Neural cell (in vitro differentiated cells): ENCODE results near the gene HLF. TPM values are rescaled to one million over a fixed set of nuclear protein-coding genes. Genes with fewer than 3 reads are reported as not detected.

Source experiments
- H2AFZ ChIP-seq: fragments of 200-600, 300-800 bp; sonication (generic), shearing (Covaris generic); 2 replicates; pipeline ENCODE4 v1.6.0; 2014; ENCODE audit warnings: low read depth, mild to moderate bottlenecking, antibody characterized with exemption, low read length, moderate library complexity
- H3F3A ChIP-seq: fragments of 200-600 bp; shearing (Covaris generic); 2 replicates; pipeline ENCODE4 v1.6.1; 2016; ENCODE audit warnings: mild to moderate bottlenecking, moderate library complexity, mixed read lengths, antibody characterized with exemption, low read length; ENCODE audit not compliant: insufficient read depth, poor library complexity, severe bottlenecking
- H3K27ac ChIP-seq: fragments of 200-600, 300-800 bp; sonication (generic), shearing (Covaris generic); 2 replicates; pipeline ENCODE4 v1.5.1; 2014; ENCODE audit warnings: mild to moderate bottlenecking, low read length, moderate library complexity
- H3K27me3 ChIP-seq: fragments of 300-800, 200-600 bp; sonication (generic), shearing (Covaris generic); 2 replicates; pipeline ENCODE4 v1.6.0; 2014; ENCODE audit warnings: mild to moderate bottlenecking, low read depth, low read length, moderate library complexity; ENCODE audit not compliant: insufficient read depth
- H3K36me3 ChIP-seq: fragments of 300-800, 200-600 bp; sonication (generic), shearing (Covaris generic); 2 replicates; pipeline ENCODE4 v1.5.1; 2014; ENCODE audit warnings: mild to moderate bottlenecking, antibody characterized with exemption, low read length, moderate library complexity; ENCODE audit not compliant: insufficient read depth
- H3K4me2 ChIP-seq: fragments of 300-800, 200-600 bp; sonication (generic), shearing (Covaris generic); 2 replicates; pipeline ENCODE4 v1.6.0; 2014; ENCODE audit warnings: mild to moderate bottlenecking, low read length
- H3K4me3 ChIP-seq: fragments of 300-800, 200-600 bp; sonication (generic), shearing (Covaris generic); 2 replicates; pipeline ENCODE4 v1.5.1; 2014; ENCODE audit warnings: mild to moderate bottlenecking, low read length, moderate library complexity
- H3K79me2 ChIP-seq: fragments of 200-600 bp; shearing (Covaris generic); replicated peaks from 2 replicates; pipeline ENCODE4 v1.6.0; 2014; ENCODE audit warnings: mild to moderate bottlenecking, low read length, moderate library complexity; ENCODE audit not compliant: insufficient read depth
- H3K9ac ChIP-seq: fragments of 300-800, 200-600 bp; sonication (generic), shearing (Covaris generic); 2 replicates; pipeline ENCODE4 v1.6.1; 2016; ENCODE audit warnings: mild to moderate bottlenecking, low read length, mixed read lengths
- H3K9me2 ChIP-seq: fragments of 200-600 bp; shearing (Covaris generic); 2 replicates; pipeline ENCODE4 v1.6.1; 2016; ENCODE audit warnings: mild to moderate bottlenecking, low read length, mixed read lengths; ENCODE audit not compliant: insufficient read depth
- H3K9me3 ChIP-seq: fragments of 200-600, 300-800 bp; sonication (generic), shearing (Covaris generic); 2 replicates; pipeline ENCODE4 v1.6.1; 2016; ENCODE audit warnings: mild to moderate bottlenecking, mixed run types, low read length, moderate library complexity, mixed read lengths
- H4K20me1 ChIP-seq: fragments of 200-600 bp; shearing (Covaris generic); 2 replicates; pipeline ENCODE4 v1.6.1; 2016; ENCODE audit warnings: mild to moderate bottlenecking, mixed run types; ENCODE audit not compliant: insufficient read depth
- EP300 ChIP-seq: fragments of 450-650 bp; conservative IDR thresholded peaks from 2 replicates; pipeline ENCODE4 v1.6.1; 2014; ENCODE audit warnings: antibody characterized with exemption, mild to moderate bottlenecking, moderate library complexity; ENCODE audit not compliant: poor library complexity, severe bottlenecking
- EZH2 ChIP-seq: fragments of 200-600, 300-800 bp; shearing (Covaris generic), sonication (generic); IDR thresholded peaks from 2 replicates; pipeline ENCODE4 v1.6.1; 2014; ENCODE audit warnings: antibody characterized with exemption, low read length, borderline replicate concordance, mild to moderate bottlenecking; ENCODE audit not compliant: insufficient read depth, poor library complexity, severe bottlenecking
- MXI1 ChIP-seq: fragments of 450-650 bp; conservative IDR thresholded peaks from 2 replicates; pipeline ENCODE4 v1.6.1; 2014; ENCODE audit warnings: antibody characterized with exemption, mild to moderate bottlenecking; ENCODE audit not compliant: poor library complexity, severe bottlenecking
- POLR2AphosphoS5 ChIP-seq: IDR thresholded peaks from 2 replicates; pipeline ENCODE4 v1.6.1; 2012
- RAD21 ChIP-seq: fragments of 450-650 bp; conservative IDR thresholded peaks from 2 replicates; pipeline ENCODE4 v1.6.1; 2014; ENCODE audit warnings: antibody characterized with exemption, mild to moderate bottlenecking, moderate library complexity
- SMC3 ChIP-seq: fragments of 450-650 bp; conservative IDR thresholded peaks from 2 replicates; pipeline ENCODE4 v1.6.1; 2014; ENCODE audit warnings: antibody characterized with exemption, mild to moderate bottlenecking, moderate library complexity; ENCODE audit not compliant: poor library complexity
- TAF1 ChIP-seq: IDR thresholded peaks from 2 replicates; pipeline ENCODE4 v1.6.1; 2012; ENCODE audit warnings: low read depth
- polyA plus RNA-seq: library from polyadenylated mRNA; depleted of rRNA; stranded (reverse); fragments of >200 nt; gene quantifications from 2 replicates; pipeline ENCODE4 v1.2.3, GENCODE V29; 2014
- TF ChIP-seq, protein P1 (sequence below): IDR thresholded peaks from 2 replicates; pipeline ENCODE4 v1.6.1; 2012; ENCODE audit warnings: borderline replicate concordance
- TF ChIP-seq, protein P2 (sequence below): fragments of 450-650 bp; IDR thresholded peaks from 2 replicates; pipeline ENCODE4 v1.5.1; 2014; ENCODE audit warnings: antibody characterized with exemption, mild to moderate bottlenecking, moderate library complexity; ENCODE audit not compliant: poor library complexity, severe bottlenecking

Gene HLF
- polyA plus RNA-seq, 1 donor from 2014 or later: 0.71 TPM

DNA sequence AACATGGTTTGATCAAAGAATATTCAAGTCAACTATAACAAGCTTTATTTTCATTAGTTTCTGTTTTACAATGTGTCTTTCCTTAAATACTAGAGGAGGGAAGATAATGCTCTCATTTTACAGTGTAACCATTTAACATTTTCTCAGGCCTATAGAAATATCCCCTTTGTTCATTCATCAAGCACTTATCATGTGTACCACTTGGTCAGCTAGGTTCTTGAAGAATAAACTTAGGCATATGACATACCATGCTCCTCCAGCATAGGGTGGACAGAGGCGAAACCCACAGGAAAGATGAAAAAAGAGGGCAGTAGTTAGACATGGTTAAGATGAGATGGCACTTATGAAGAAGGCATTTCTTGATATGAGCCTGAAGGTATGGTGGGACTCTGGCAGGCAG, 34.0 kb upstream of the HLF start:
- TF ChIP-seq MXI1: no peak
- no peak for TF ChIP-seq RAD21
- no peak for TF ChIP-seq TAF1
- no peak for TF ChIP-seq SMC3
- no peak for TF ChIP-seq POLR2AphosphoS5
- TF ChIP-seq EP300: no peak
- TF ChIP-seq, protein P1, sequence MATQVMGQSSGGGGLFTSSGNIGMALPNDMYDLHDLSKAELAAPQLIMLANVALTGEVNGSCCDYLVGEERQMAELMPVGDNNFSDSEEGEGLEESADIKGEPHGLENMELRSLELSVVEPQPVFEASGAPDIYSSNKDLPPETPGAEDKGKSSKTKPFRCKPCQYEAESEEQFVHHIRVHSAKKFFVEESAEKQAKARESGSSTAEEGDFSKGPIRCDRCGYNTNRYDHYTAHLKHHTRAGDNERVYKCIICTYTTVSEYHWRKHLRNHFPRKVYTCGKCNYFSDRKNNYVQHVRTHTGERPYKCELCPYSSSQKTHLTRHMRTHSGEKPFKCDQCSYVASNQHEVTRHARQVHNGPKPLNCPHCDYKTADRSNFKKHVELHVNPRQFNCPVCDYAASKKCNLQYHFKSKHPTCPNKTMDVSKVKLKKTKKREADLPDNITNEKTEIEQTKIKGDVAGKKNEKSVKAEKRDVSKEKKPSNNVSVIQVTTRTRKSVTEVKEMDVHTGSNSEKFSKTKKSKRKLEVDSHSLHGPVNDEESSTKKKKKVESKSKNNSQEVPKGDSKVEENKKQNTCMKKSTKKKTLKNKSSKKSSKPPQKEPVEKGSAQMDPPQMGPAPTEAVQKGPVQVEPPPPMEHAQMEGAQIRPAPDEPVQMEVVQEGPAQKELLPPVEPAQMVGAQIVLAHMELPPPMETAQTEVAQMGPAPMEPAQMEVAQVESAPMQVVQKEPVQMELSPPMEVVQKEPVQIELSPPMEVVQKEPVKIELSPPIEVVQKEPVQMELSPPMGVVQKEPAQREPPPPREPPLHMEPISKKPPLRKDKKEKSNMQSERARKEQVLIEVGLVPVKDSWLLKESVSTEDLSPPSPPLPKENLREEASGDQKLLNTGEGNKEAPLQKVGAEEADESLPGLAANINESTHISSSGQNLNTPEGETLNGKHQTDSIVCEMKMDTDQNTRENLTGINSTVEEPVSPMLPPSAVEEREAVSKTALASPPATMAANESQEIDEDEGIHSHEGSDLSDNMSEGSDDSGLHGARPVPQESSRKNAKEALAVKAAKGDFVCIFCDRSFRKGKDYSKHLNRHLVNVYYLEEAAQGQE: no peak
- TF ChIP-seq, protein P2, sequence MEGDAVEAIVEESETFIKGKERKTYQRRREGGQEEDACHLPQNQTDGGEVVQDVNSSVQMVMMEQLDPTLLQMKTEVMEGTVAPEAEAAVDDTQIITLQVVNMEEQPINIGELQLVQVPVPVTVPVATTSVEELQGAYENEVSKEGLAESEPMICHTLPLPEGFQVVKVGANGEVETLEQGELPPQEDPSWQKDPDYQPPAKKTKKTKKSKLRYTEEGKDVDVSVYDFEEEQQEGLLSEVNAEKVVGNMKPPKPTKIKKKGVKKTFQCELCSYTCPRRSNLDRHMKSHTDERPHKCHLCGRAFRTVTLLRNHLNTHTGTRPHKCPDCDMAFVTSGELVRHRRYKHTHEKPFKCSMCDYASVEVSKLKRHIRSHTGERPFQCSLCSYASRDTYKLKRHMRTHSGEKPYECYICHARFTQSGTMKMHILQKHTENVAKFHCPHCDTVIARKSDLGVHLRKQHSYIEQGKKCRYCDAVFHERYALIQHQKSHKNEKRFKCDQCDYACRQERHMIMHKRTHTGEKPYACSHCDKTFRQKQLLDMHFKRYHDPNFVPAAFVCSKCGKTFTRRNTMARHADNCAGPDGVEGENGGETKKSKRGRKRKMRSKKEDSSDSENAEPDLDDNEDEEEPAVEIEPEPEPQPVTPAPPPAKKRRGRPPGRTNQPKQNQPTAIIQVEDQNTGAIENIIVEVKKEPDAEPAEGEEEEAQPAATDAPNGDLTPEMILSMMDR: no peak
- no peak for TF ChIP-seq EZH2
- Histone ChIP-seq H3K79me2 (no peaks in the 10 kb centered on the region), H3K27me3 (no peaks in the 10 kb centered on the region), H3K27ac (no peak overlapping the region), H3K4me3 (no peak overlapping the region), H3F3A (no peaks in the 10 kb centered on the region), H3K9me3 (no peaks in the 10 kb centered on the region), H2AFZ (no peak overlapping the region), H3K36me3 (no peaks in the 10 kb centered on the region), H4K20me1 (no peaks in the 10 kb centered on the region), H3K4me2 (no peak overlapping the region), H3K9me2 (no peaks in the 10 kb centered on the region), H3K9ac (no peak overlapping the region)

DNA sequence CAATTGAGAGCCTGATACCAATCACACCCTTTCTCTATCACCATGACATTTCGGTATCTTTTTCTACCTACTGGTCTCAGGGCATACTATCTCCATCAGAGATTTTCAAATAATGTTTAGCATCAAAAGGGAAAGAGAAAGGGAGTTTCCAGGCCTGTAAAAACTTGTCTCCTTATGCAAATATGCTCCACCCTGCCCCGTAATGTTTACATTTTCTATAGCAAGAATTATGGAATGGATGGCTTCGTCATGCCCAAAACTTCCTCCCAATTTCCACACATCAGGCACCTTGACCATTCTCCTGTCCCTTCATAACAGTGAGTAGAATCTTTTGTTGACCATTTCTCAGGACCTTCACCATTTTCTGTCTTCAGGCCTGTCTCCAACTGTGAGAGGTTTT, 30.9 kb upstream of the HLF start:
- no peak overlapping the region for H3K4me2 ChIP-seq
- no peak overlapping the region for H3K9ac ChIP-seq
- H3K27ac ChIP-seq: no peak overlapping the region
- H2AFZ ChIP-seq: no peak overlapping the region
- no peaks in the 10 kb centered on the region for H3K9me2 ChIP-seq
- H3F3A ChIP-seq: peaks cover 3% of the 10 kb centered on the region
- no peak overlapping the region for H3K4me3 ChIP-seq
- TF ChIP-seq EP300 (no peak), RAD21 (no peak), SMC3 (no peak), MXI1 (no peak), TAF1 (no peak), POLR2AphosphoS5 (no peak), EZH2 (no peak)
- TF ChIP-seq, protein P1: no peak
- TF ChIP-seq, protein P2: no peak
- H4K20me1 ChIP-seq: no peaks in the 10 kb centered on the region
- H3K9me3 ChIP-seq: no peaks in the 10 kb centered on the region
- no peaks in the 10 kb centered on the region for H3K79me2 ChIP-seq
- H3K27me3 ChIP-seq: no peaks in the 10 kb centered on the region
- H3K36me3 ChIP-seq: no peaks in the 10 kb centered on the region
